ENCODE data around the gene TMC7. TPM values are rescaled to one million over a fixed set of nuclear protein-coding genes. Genes with fewer than 3 reads are reported as not detected.
A peak's percentile ranks its signal among the peaks of the same experiment; 100 is the strongest.

Gene TMC7
- total and polyA plus RNA-seq, 12 donors = 0.76 to 1.9 (median 1.2) TPM

DNA sequence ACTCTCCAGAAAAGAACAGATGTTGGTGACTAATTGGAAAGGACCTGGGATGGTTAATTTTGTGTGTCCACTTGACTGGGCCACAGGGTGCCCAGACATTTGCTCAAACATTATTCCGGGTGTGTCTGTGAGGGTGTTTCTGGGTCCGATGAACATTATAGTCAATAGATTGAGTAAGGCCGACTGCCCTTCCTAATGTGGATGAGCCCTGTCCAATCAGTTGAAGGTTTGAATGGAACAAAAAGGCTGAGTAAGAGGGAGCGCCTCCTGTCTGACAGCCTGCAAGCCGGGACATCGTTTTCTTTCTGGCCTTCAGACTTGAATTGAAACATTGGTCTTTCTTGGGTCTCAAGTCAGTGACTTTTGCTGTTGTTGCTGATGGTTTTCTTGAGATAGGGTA lies 107.2 kb downstream of the TMC7 start:
- no peak for DNase-seq
- WGBS, 2 donors = 95 to 98% methylated on average over 6 of the region's 6 CpGs

GRCh38 chr16:19092653-19093410 lies 109.1 kb downstream of the TMC7 start:
- H3K4me3 ChIP-seq = no peak overlapping the region
- H3K27ac ChIP-seq = peak overlapping the region in 3 of 10 donors; percentile 26 to 33 (median 26)
- H3K27me3 ChIP-seq = no peaks in the 10 kb centered on the region
- TF ChIP-seq, protein P1, sequence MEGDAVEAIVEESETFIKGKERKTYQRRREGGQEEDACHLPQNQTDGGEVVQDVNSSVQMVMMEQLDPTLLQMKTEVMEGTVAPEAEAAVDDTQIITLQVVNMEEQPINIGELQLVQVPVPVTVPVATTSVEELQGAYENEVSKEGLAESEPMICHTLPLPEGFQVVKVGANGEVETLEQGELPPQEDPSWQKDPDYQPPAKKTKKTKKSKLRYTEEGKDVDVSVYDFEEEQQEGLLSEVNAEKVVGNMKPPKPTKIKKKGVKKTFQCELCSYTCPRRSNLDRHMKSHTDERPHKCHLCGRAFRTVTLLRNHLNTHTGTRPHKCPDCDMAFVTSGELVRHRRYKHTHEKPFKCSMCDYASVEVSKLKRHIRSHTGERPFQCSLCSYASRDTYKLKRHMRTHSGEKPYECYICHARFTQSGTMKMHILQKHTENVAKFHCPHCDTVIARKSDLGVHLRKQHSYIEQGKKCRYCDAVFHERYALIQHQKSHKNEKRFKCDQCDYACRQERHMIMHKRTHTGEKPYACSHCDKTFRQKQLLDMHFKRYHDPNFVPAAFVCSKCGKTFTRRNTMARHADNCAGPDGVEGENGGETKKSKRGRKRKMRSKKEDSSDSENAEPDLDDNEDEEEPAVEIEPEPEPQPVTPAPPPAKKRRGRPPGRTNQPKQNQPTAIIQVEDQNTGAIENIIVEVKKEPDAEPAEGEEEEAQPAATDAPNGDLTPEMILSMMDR (IDR thresholded peaks at IDR 0.05) = no peak
- DNase-seq (no peak), ATAC-seq (no peak)
- peaks cover 0 to 4% (median 0%) of the 10 kb centered on the region in 11 donors for H3K9me3 ChIP-seq
- intact Hi-C loops (cut with DNase I) = no loop called here
- 80 to 85% methylated on average over 2 of the region's 2 CpGs for WGBS, 2 donors
- H3K36me3 ChIP-seq = no peaks in the 10 kb centered on the region
- H3K4me1 ChIP-seq = peaks cover 0 to 14% (median 0%) of the 10 kb centered on the region in 9 donors

More for the DNA sequence above, 107.2 kb downstream of the TMC7 start:
- Histone ChIP-seq H3K36me3 (no peaks in the 10 kb centered on the region), H3K9me3 (peaks cover 0 to 4% (median 0%) of the 10 kb centered on the region in 11 donors), H3K27ac (no peak overlapping the region), H3K27me3 (peaks cover 0 to 5% (median 0%) of the 10 kb centered on the region in 7 donors), H3K4me1 (peaks cover 0 to 34% (median 5%) of the 10 kb centered on the region in 9 donors), H3K4me3 (no peak overlapping the region)
- ATAC-seq = no peak
- TF ChIP-seq, protein P1 (IDR thresholded peaks at IDR 0.05) = no peak
- intact Hi-C loops (cut with DNase I) = no loop called here

- TF ChIP-seq, protein P1 (IDR thresholded peaks at IDR 0.05) = no peak
- intact Hi-C loops (cut with DNase I) = no loop called here
- 86 to 87% methylated on average over 15 of the region's 15 CpGs for WGBS, 2 donors
- H3K27ac ChIP-seq = no peak overlapping the region
- no peaks in the 10 kb centered on the region for H3K27me3 ChIP-seq
- H3K4me1 ChIP-seq = peaks cover 0 to 9% (median 0%) of the 10 kb centered on the region in 9 donors
- DNase-seq (no peak), ATAC-seq (no peak)
- no peak overlapping the region for H3K4me3 ChIP-seq
- H3K36me3 ChIP-seq = no peaks in the 10 kb centered on the region
- peaks cover 0 to 9% (median 0%) of the 10 kb centered on the region in 11 donors for H3K9me3 ChIP-seq
Observed at GRCh38 chr16:19093631-19094541, 110.2 kb downstream of the TMC7 start.
